T-cell (primary cell): ENCODE results near the gene PTEN. TPM values are rescaled to one million over a fixed set of nuclear protein-coding genes. Genes with fewer than 3 reads are reported as not detected.

Source experiments
- ATAC-seq, 4 experiments: fragments of 200-7000 bp in 3 of 4; fragments of 150-1000 bp in 1 of 4; cut with Tn5 transposase; replicated peaks in 1 of 4; 1 replicate in 3 of 4; 2 replicates in 1 of 4; pipeline ENCODE4 v1.10.0; 2021; ENCODE audit warnings: moderate library complexity in 3 of 4, mild to moderate bottlenecking in 2 of 4, moderate number of reproducible peaks in 1 of 4
- CTCF ChIA-PET, 2 donors: fragments of 300-600 bp; sonication (Branson Sonifier 250); formaldehyde crosslinking; loops; one replicate each; lab custom pipeline; 2022; ENCODE audit warnings: antibody characterized with exemption in 2 of 2; lab: Charles Lee
- POLR2A ChIA-PET, 2 donors: fragments of 300-600 bp; sonication (Branson Sonifier 250); formaldehyde crosslinking; loops; one replicate each; lab custom pipeline; 2022; ENCODE audit warnings: antibody characterized with exemption in 2 of 2; lab: Charles Lee
- DNase-seq, 35 experiments: peaks; one replicate each; pipeline versions ENCODE4 v3.0.0 to v3.0.0-alpha.2; 2013 to 2023
- H3K27ac ChIP-seq: one replicate; pipeline ENCODE4 v1.5.1; 2013; ENCODE audit warnings: low read length
- H3K27me3 ChIP-seq, 2 experiments: replicated peaks in 1 of 2; 1 replicate in 1 of 2; 2 replicates in 1 of 2; pipeline versions ENCODE4 v1.6.1 to v1.7.0; 2013; ENCODE audit warnings: low read length in 1 of 2, mixed read lengths in 1 of 2; ENCODE audit not compliant: control insufficient read depth in 2 of 2, insufficient read depth in 2 of 2; ENCODE audit errors: extremely low read depth in 1 of 2
- H3K36me3 ChIP-seq, 2 donors: 1 replicate in 1 of 2; 2 replicates in 1 of 2; pipeline versions ENCODE4 v1.6.1 to v1.7.0; 2013; ENCODE audit warnings: low read length in 1 of 2; ENCODE audit not compliant: control insufficient read depth in 2 of 2, insufficient read depth in 1 of 2; ENCODE audit errors: extremely low read depth in 1 of 2
- H3K4me1 ChIP-seq, 2 experiments: 1 replicate in 1 of 2; 2 replicates in 1 of 2; pipeline versions ENCODE4 v1.6.1 to v1.7.0; 2013; ENCODE audit warnings: low read length in 2 of 2, mixed read lengths in 1 of 2; ENCODE audit not compliant: insufficient read depth in 2 of 2, control insufficient read depth in 1 of 2; ENCODE audit errors: extremely low read depth in 1 of 2
- H3K4me3 ChIP-seq, 2 donors: 1 replicate in 1 of 2; 2 replicates in 1 of 2; pipeline versions ENCODE4 v1.5.1 to v1.7.0; 2013; ENCODE audit warnings: mild to moderate bottlenecking in 2 of 2, low read length in 1 of 2, moderate library complexity in 1 of 2; ENCODE audit not compliant: control insufficient read depth in 1 of 2; ENCODE audit errors: extremely low read depth in 1 of 2
- H3K9me3 ChIP-seq: 2 replicates; pipeline ENCODE4 v1.7.0; 2013
- H3K27ac Mint-ChIP-seq, 2 donors: one replicate each; pipeline ENCODE4 v1.8.0; 2020 to 2021; ENCODE audit warnings: mild to moderate bottlenecking in 2 of 2, mixed read lengths in 2 of 2
- H3K27me3 Mint-ChIP-seq, 2 donors: one replicate each; pipeline ENCODE4 v1.8.0; 2021 to 2022; ENCODE audit warnings: mixed read lengths in 2 of 2
- H3K36me3 Mint-ChIP-seq: one replicate; pipeline ENCODE4 v1.8.0; 2021; ENCODE audit warnings: mixed read lengths
- H3K4me1 Mint-ChIP-seq, 3 donors: one replicate each; pipeline ENCODE4 v1.8.0; 2020 to 2022; ENCODE audit warnings: mixed read lengths in 3 of 3, mild to moderate bottlenecking in 1 of 3
- H3K4me3 Mint-ChIP-seq, 3 donors: one replicate each; pipeline ENCODE4 v1.8.0; 2020 to 2022; ENCODE audit warnings: mild to moderate bottlenecking in 3 of 3, mixed read lengths in 3 of 3, moderate library complexity in 3 of 3
- H3K9me3 Mint-ChIP-seq, 3 donors: one replicate each; pipeline ENCODE4 v1.8.0; 2020 to 2022; ENCODE audit warnings: mixed read lengths in 3 of 3
- WGBS: methylation state at CpG from one replicate; pipeline ENCODE4 v1.1.5; 2013; ENCODE audit warnings: missing lambda C conversion rate; ENCODE audit not compliant: insufficient coverage; 5-methylcytosine and 5-hydroxymethylcytosine counted together
- total RNA-seq, 35 experiments: library from RNA in 6 of 35; stranded (reverse) in 6 of 35; fragments of 120-200 nt in 1 of 35; gene quantifications; one replicate each; pipeline versions ENCODE4 v1.2.1 to v1.2.4 and lab custom pipeline; 2013 to 2026

The PTEN gene
- total RNA-seq, 5 donors from 2014 or later (not counting 1 experiment from before 2014, with no cell fraction given), result 59.9 to 98.7 (median 66.9) TPM

GRCh38 chr10:88008866-88009470, 145.5 kb downstream of the PTEN start:
- 100% methylated on average over 1 of the region's 1 CpG for WGBS
- no peaks in the 10 kb centered on the region for H3K9me3 ChIP-seq
- no peaks in the 10 kb centered on the region for H3K27me3 ChIP-seq
- no peaks in the 10 kb centered on the region for H3K4me1 ChIP-seq
- Mint-ChIP-seq H3K4me1 (no peaks in the 10 kb centered on the region), H3K4me3 (no peak overlapping the region), H3K27me3 (no peaks in the 10 kb centered on the region), H3K36me3 (no peaks in the 10 kb centered on the region), H3K27ac (no peak overlapping the region), H3K9me3 (peaks cover 0 to 9% (median 5%) of the 10 kb centered on the region in 3 donors)
- ATAC-seq (no peak), DNase-seq (no peak)
- ChIA-PET CTCF (no interaction called here), POLR2A (no interaction called here)
- H3K4me3 ChIP-seq, result no peak overlapping the region
- H3K27ac ChIP-seq, result no peak overlapping the region
- no peaks in the 10 kb centered on the region for H3K36me3 ChIP-seq

- no peak for DNase-seq
- H3K27ac ChIP-seq, result no peak overlapping the region
- H3K4me1 Mint-ChIP-seq, result no peaks in the 10 kb centered on the region
- peaks cover 0 to 9% (median 5%) of the 10 kb centered on the region in 3 donors for H3K9me3 Mint-ChIP-seq
- H3K27me3 Mint-ChIP-seq, result no peaks in the 10 kb centered on the region
- H3K4me3 ChIP-seq, result no peak overlapping the region
- no CpG with 5 or more reads among the region's 4 CpGs for WGBS
- H3K36me3 ChIP-seq, result no peaks in the 10 kb centered on the region
- no peak for ATAC-seq
- ChIA-PET CTCF (interaction anchor here (0.6 kb wide), 2 partner anchors 10 to 188 kb away, joined by 3 to 5 read pairs; no protein-coding TSS in a partner anchor), POLR2A (no interaction called here)
- no peaks in the 10 kb centered on the region for H3K36me3 Mint-ChIP-seq
- H3K9me3 ChIP-seq, result no peaks in the 10 kb centered on the region
- H3K27me3 ChIP-seq, result no peaks in the 10 kb centered on the region
- H3K27ac Mint-ChIP-seq, result no peak overlapping the region
- H3K4me3 Mint-ChIP-seq, result no peak overlapping the region
- H3K4me1 ChIP-seq, result no peaks in the 10 kb centered on the region
Observed at GRCh38 chr10:88012641-88013040, 149.2 kb downstream of the PTEN start.

DNA sequence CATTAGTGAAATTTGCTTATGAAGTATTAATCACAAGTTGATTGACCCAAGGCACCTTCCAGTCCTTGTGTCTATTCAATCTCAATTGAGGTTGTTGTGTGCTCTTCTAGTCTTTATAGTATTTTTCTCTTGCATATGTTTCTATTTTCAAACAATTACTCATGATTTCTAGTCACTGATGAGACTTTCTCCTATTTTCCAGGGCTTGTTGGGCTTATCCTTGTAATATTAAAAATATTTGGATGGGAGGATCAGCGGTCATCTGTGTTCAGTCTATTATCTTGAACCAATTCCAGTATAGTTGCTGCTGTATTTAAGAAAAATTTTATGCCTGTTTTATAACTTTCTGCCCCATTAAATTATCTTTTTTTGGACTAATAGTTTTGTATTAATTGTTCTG, 154.4 kb downstream of the PTEN start:
- Mint-ChIP-seq H3K4me1 (peaks cover 0 to 8% (median 0%) of the 10 kb centered on the region in 3 donors), H3K36me3 (no peaks in the 10 kb centered on the region), H3K9me3 (peaks cover 0 to 4% (median 0%) of the 10 kb centered on the region in 3 donors), H3K4me3 (no peak overlapping the region), H3K27ac (no peak overlapping the region), H3K27me3 (no peaks in the 10 kb centered on the region)
- ATAC-seq (no peak), DNase-seq (no peak)
- Histone ChIP-seq H3K4me1 (no peaks in the 10 kb centered on the region), H3K36me3 (no peaks in the 10 kb centered on the region), H3K27me3 (no peaks in the 10 kb centered on the region), H3K9me3 (no peaks in the 10 kb centered on the region), H3K4me3 (no peak overlapping the region), H3K27ac (no peak overlapping the region)
- whole genome bisulfite sequencing, result no CpG with 5 or more reads among the region's 1 CpG
- ChIA-PET CTCF (no interaction called here), POLR2A (no interaction called here)

- H3K9me3 Mint-ChIP-seq, result peaks cover 0 to 9% (median 4%) of the 10 kb centered on the region in 3 donors
- POLR2A ChIA-PET, result no interaction called here
- ATAC-seq, result no peak
- H3K4me1 Mint-ChIP-seq, result peaks cover 0 to 14% (median 0%) of the 10 kb centered on the region in 3 donors
- no peak for DNase-seq
- Histone ChIP-seq H3K9me3 (no peaks in the 10 kb centered on the region), H3K4me3 (no peak overlapping the region), H3K27me3 (no peaks in the 10 kb centered on the region), H3K4me1 (no peaks in the 10 kb centered on the region), H3K27ac (no peak overlapping the region), H3K36me3 (no peaks in the 10 kb centered on the region)
- CTCF ChIA-PET, result no interaction called here
- H3K27me3 Mint-ChIP-seq, result no peaks in the 10 kb centered on the region
- H3K4me3 Mint-ChIP-seq, result no peak overlapping the region
- H3K27ac Mint-ChIP-seq, result no peak overlapping the region
- WGBS, result no CpG with 5 or more reads among the region's 1 CpG
- H3K36me3 Mint-ChIP-seq, result no peaks in the 10 kb centered on the region
Observed at GRCh38 chr10:88019753-88020152, 156.3 kb downstream of the PTEN start.

Other genes with a start within 250 kb of the PTEN start
- gene PAPSS2, start 203.7 kb upstream of the PTEN start, total RNA-seq, result 1 to 10 TPM in 1 of 5 donors, under 1 TPM in 2, not detected in 2; 0.35 to 1.8 (median 0.61) TPM
- 10 to 100 TPM; 35.2 to 43.8 (median 42.1) TPM for gene ATAD1, start 45.4 kb upstream of the PTEN start, total RNA-seq
- 1 to 10 TPM in 1 of 5 donors, under 1 TPM in 4; 0.50 to 1.0 (median 0.60) TPM for gene KLLN, start 92 bp upstream of the PTEN start, total RNA-seq